T-cell (primary cell): ENCODE measurements around the gene TTC31. TPM values are rescaled to one million over a fixed set of nuclear protein-coding genes. Genes with fewer than 3 reads are reported as not detected.

Experiments
- ATAC-seq, 4 experiments: fragments of 200-7000 bp in 3 of 4; fragments of 150-1000 bp in 1 of 4; cut with Tn5 transposase; replicated peaks in 1 of 4; 1 replicate in 3 of 4; 2 replicates in 1 of 4; pipeline ENCODE4 v1.10.0; 2021; ENCODE audit warnings: moderate library complexity in 3 of 4, mild to moderate bottlenecking in 2 of 4, moderate number of reproducible peaks in 1 of 4
- CTCF ChIA-PET, 2 donors: fragments of 300-600 bp; sonication (Branson Sonifier 250); formaldehyde crosslinking; loops; one replicate each; lab custom pipeline; 2022; ENCODE audit warnings: antibody characterized with exemption in 2 of 2; lab: Charles Lee
- POLR2A ChIA-PET, 2 donors: fragments of 300-600 bp; sonication (Branson Sonifier 250); formaldehyde crosslinking; loops; one replicate each; lab custom pipeline; 2022; ENCODE audit warnings: antibody characterized with exemption in 2 of 2; lab: Charles Lee
- DNase-seq, 35 experiments: peaks; one replicate each; pipeline versions ENCODE4 v3.0.0 to v3.0.0-alpha.2; 2013 to 2023
- H3K27ac ChIP-seq: one replicate; pipeline ENCODE4 v1.5.1; 2013; ENCODE audit warnings: low read length
- H3K27me3 ChIP-seq, 2 experiments: replicated peaks in 1 of 2; 1 replicate in 1 of 2; 2 replicates in 1 of 2; pipeline versions ENCODE4 v1.6.1 to v1.7.0; 2013; ENCODE audit warnings: low read length in 1 of 2, mixed read lengths in 1 of 2; ENCODE audit not compliant: control insufficient read depth in 2 of 2, insufficient read depth in 2 of 2; ENCODE audit errors: extremely low read depth in 1 of 2
- H3K36me3 ChIP-seq, 2 donors: 1 replicate in 1 of 2; 2 replicates in 1 of 2; pipeline versions ENCODE4 v1.6.1 to v1.7.0; 2013; ENCODE audit warnings: low read length in 1 of 2; ENCODE audit not compliant: control insufficient read depth in 2 of 2, insufficient read depth in 1 of 2; ENCODE audit errors: extremely low read depth in 1 of 2
- H3K4me1 ChIP-seq, 2 experiments: 1 replicate in 1 of 2; 2 replicates in 1 of 2; pipeline versions ENCODE4 v1.6.1 to v1.7.0; 2013; ENCODE audit warnings: low read length in 2 of 2, mixed read lengths in 1 of 2; ENCODE audit not compliant: insufficient read depth in 2 of 2, control insufficient read depth in 1 of 2; ENCODE audit errors: extremely low read depth in 1 of 2
- H3K4me3 ChIP-seq, 2 donors: 1 replicate in 1 of 2; 2 replicates in 1 of 2; pipeline versions ENCODE4 v1.5.1 to v1.7.0; 2013; ENCODE audit warnings: mild to moderate bottlenecking in 2 of 2, low read length in 1 of 2, moderate library complexity in 1 of 2; ENCODE audit not compliant: control insufficient read depth in 1 of 2; ENCODE audit errors: extremely low read depth in 1 of 2
- H3K9me3 ChIP-seq: 2 replicates; pipeline ENCODE4 v1.7.0; 2013
- H3K27ac Mint-ChIP-seq, 2 donors: one replicate each; pipeline ENCODE4 v1.8.0; 2020 to 2021; ENCODE audit warnings: mild to moderate bottlenecking in 2 of 2, mixed read lengths in 2 of 2
- H3K27me3 Mint-ChIP-seq, 2 donors: one replicate each; pipeline ENCODE4 v1.8.0; 2021 to 2022; ENCODE audit warnings: mixed read lengths in 2 of 2
- H3K36me3 Mint-ChIP-seq: one replicate; pipeline ENCODE4 v1.8.0; 2021; ENCODE audit warnings: mixed read lengths
- H3K4me1 Mint-ChIP-seq, 3 donors: one replicate each; pipeline ENCODE4 v1.8.0; 2020 to 2022; ENCODE audit warnings: mixed read lengths in 3 of 3, mild to moderate bottlenecking in 1 of 3
- H3K4me3 Mint-ChIP-seq, 3 donors: one replicate each; pipeline ENCODE4 v1.8.0; 2020 to 2022; ENCODE audit warnings: mild to moderate bottlenecking in 3 of 3, mixed read lengths in 3 of 3, moderate library complexity in 3 of 3
- H3K9me3 Mint-ChIP-seq, 3 donors: one replicate each; pipeline ENCODE4 v1.8.0; 2020 to 2022; ENCODE audit warnings: mixed read lengths in 3 of 3
- WGBS: methylation state at CpG from one replicate; pipeline ENCODE4 v1.1.5; 2013; ENCODE audit warnings: missing lambda C conversion rate; ENCODE audit not compliant: insufficient coverage; 5-methylcytosine and 5-hydroxymethylcytosine counted together
- total RNA-seq, 35 experiments: library from RNA in 6 of 35; stranded (reverse) in 6 of 35; fragments of 120-200 nt in 1 of 35; gene quantifications; one replicate each; pipeline versions ENCODE4 v1.2.1 to v1.2.4 and lab custom pipeline; 2013 to 2026

Gene TTC31
- total RNA-seq, 5 donors from 2014 or later (not counting 1 experiment from before 2014, with no cell fraction given): 33.1 to 45.8 (median 44.6) TPM

DNA sequence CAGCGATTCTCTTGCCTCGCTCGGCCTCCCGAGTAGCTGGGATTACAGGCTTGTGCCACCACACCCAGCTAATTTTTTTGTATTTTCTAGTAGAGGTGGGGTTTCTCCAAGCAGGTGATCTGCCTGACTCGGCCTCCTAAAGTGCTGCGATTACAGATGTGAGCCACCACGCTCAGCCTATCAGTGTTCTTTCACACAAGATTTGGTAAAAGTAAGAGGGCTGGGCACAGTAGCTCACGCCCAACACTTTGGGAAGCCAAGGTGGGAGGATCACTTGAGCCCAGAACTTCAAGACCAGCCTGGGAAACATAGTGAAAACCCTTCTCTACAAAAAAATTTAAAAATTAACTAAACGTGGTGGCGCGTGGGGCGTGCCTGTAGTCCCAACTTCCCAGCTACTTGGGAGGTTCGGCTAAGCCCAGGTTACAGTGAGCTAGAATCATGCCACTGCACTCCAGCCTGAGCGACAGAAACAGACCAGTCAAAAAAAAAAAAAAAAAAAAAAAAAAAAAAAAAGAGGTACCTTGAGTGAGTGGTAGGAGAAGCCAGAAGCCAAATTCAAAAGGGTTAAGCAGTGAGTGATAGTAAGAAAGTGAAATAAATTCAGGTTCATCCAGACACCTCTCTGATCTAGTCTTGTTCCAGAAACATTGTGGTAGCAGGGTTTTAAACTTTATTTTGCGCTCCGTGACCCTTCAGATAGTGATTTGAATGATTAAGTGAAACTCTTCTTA lies 11.4 kb upstream of the TTC31 start:
- Mint-ChIP-seq H3K27ac (peak overlapping the region; percentile 95 to 99), H3K27me3 (no peaks in the 10 kb centered on the region), H3K4me3 (peak overlapping the region; percentile 90 to 96 (median 96)), H3K4me1 (peaks cover 21 to 30% (median 24%) of the 10 kb centered on the region in 3 donors), H3K36me3 (peaks cover 18% of the 10 kb centered on the region), H3K9me3 (no peaks in the 10 kb centered on the region)
- 92% methylated on average over 2 of the region's 16 CpGs for WGBS
- Histone ChIP-seq H3K27ac (peak overlapping the region; percentile 88), H3K4me1 (peaks cover 13 to 27% of the 10 kb centered on the region in 2 experiments), H3K27me3 (no peaks in the 10 kb centered on the region), H3K9me3 (no peaks in the 10 kb centered on the region), H3K4me3 (peak overlapping the region; percentile 66 to 73), H3K36me3 (peaks cover 9 to 22% of the 10 kb centered on the region in 2 donors)
- POLR2A ChIA-PET: interaction anchor here (0.5 to 1.3 kb wide), 5 partner anchors 9 to 272 kb away, joined by 3 to 14 read pairs (median 7); partner anchors contain the start of genes C2orf81 (in 1 of the 2) and WBP1 (in 1 of the 2)
- DNase-seq (no peak), ATAC-seq (no peak)
- CTCF ChIA-PET: interaction anchor here (0.6 to 1.2 kb wide), 3 partner anchors 11 to 71 kb away, joined by 4 to 8 read pairs (median 8); partner anchors contain the start of genes CCDC142 (in 1 of the 2) and TTC31 (in 1 of the 2)

DNA sequence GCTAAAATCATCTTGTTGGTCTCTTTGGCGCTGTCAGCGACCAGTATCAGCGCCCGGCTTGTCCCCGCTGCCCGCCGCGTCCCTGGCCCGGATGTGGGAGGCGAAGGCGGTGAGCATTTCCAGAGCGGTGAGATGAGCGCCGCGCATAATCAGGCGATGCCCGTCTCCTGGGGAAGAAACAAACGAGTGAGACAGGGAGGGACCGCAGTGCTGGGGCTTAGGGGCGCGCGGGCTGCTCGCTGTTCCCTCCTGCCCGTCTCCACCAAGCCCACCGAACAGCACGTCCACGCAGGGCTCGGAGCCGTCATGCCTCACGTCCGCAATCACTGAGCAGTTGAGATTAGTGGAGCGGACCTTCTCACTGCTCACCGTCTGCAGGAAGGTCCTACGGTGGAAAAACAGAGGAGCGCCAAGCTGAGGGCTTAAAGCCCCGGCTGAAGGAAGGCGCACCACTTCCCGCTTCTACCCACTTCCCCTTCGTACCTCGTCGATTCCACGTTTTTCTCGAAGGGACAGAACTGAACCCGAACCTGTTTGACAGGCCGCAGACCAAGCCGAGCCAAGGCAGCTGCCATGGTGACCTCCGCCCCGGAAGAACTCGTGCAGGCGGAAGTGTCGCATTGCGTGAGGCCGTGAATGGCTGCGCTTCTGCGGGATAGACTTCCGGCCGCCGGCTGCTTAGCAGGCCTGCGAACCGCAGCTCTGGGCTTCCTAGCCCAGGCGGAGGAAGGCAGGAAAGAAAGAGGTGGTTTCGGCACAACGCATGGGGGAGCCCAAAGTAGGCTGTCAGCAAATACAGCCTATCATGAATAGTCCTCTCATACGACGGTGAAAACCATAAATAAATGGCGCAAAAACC lies 10.6 kb upstream of the TTC31 start, which contains the start of gene MRPL53:
TSS of gene MRPL53 (minus strand) at position 595 of the 859 bp plus-strand sequence. CDS start at position 575, 20 bp downstream.
- ChIA-PET POLR2A (interaction anchor here (0.6 to 2.0 kb wide), 5 partner anchors 9 to 59 kb away, joined by 3 to 15 read pairs (median 4); partner anchors contain the start of genes CCDC142 (in 1 of the 2) and WBP1 (in 1 of the 2)), CTCF (interaction anchor here (0.6 to 2.6 kb wide), 4 partner anchors 10 to 20 kb away, joined by 3 to 17 read pairs (median 4); partner anchors contain the start of genes CCDC142 (in 1 of the 2), TTC31 (in 1 of the 2) and WBP1 (in 1 of the 2))
- peak; percentile 90 to 99 (median 95) for DNase-seq

DNA sequence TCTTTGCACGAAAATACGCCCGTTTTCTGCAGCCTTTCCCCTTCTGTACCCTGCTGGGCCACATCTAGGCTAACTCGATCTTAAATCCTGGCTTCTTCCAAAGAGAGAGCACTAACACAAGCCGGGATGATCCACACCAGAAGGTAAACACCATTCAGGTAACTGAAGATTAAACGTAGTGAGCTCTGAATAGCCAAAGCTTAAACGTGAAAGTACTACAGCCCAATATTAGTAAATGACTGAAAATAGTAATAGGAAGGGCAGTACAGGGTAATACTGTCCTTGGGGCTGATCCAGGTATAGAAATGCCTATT lies 10.0 kb upstream of the TTC31 start:
- peak overlapping the region; percentile 90 to 96 (median 96) for H3K4me3 Mint-ChIP-seq
- CTCF ChIA-PET: interaction anchor here (0.6 to 2.6 kb wide), 5 partner anchors 9 to 31 kb away, joined by 3 to 17 read pairs (median 3); partner anchors contain the start of genes CCDC142 (in 1 of the 2), TTC31 (in 1 of the 2) and WBP1 (in 1 of the 2)
- peak overlapping the region; percentile 66 to 73 for H3K4me3 ChIP-seq
- no peaks in the 10 kb centered on the region for H3K27me3 ChIP-seq
- no peaks in the 10 kb centered on the region for H3K9me3 Mint-ChIP-seq
- peaks cover 23% of the 10 kb centered on the region for H3K36me3 Mint-ChIP-seq
- H3K27me3 Mint-ChIP-seq: no peaks in the 10 kb centered on the region
- peaks cover 9 to 33% of the 10 kb centered on the region in 2 donors for H3K36me3 ChIP-seq
- H3K4me1 Mint-ChIP-seq: peaks cover 22 to 30% (median 24%) of the 10 kb centered on the region in 3 donors
- POLR2A ChIA-PET: interaction anchor here (0.6 to 2.0 kb wide), 4 partner anchors 9 to 58 kb away, joined by 3 to 15 read pairs (median 4); partner anchors contain the start of genes CCDC142 (in 1 of the 2) and WBP1 (in 1 of the 2)
- peak overlapping the region; percentile 95 to 99 for H3K27ac Mint-ChIP-seq
- WGBS: 10% methylated on average over 5 of the region's 7 CpGs
- ATAC-seq: no peak
- H3K9me3 ChIP-seq: no peaks in the 10 kb centered on the region
- H3K27ac ChIP-seq: peak overlapping the region; percentile 88
- peaks cover 13 to 27% of the 10 kb centered on the region in 2 experiments for H3K4me1 ChIP-seq
- no peak for DNase-seq

More for the DNA sequence above, 10.6 kb upstream of the TTC31 start, which contains the start of gene MRPL53:
- peaks cover 21 to 30% (median 24%) of the 10 kb centered on the region in 3 donors for H3K4me1 Mint-ChIP-seq
- H3K4me1 ChIP-seq: peaks cover 13 to 27% of the 10 kb centered on the region in 2 experiments
- ATAC-seq: peak; percentile 93 to 96 (median 94)
- peak within 1 kb of the TSS; percentile 90 to 96 (median 96) for H3K4me3 Mint-ChIP-seq
- H3K27ac ChIP-seq: peak within 1 kb of the TSS; percentile 88
- peak within 1 kb of the TSS; percentile 95 to 99 for H3K27ac Mint-ChIP-seq
- H3K27me3 ChIP-seq: no peaks in the 10 kb centered on the region
- no peaks in the 10 kb centered on the region for H3K27me3 Mint-ChIP-seq
- no peaks in the 10 kb centered on the region for H3K9me3 ChIP-seq
- peaks cover 9 to 28% of the 10 kb centered on the region in 2 donors for H3K36me3 ChIP-seq
- H3K9me3 Mint-ChIP-seq: no peaks in the 10 kb centered on the region
- WGBS: 2% methylated on average over 56 of the region's 66 CpGs
- H3K36me3 Mint-ChIP-seq: peaks cover 19% of the 10 kb centered on the region
- H3K4me3 ChIP-seq: peak within 1 kb of the TSS; percentile 66 to 73

DNA sequence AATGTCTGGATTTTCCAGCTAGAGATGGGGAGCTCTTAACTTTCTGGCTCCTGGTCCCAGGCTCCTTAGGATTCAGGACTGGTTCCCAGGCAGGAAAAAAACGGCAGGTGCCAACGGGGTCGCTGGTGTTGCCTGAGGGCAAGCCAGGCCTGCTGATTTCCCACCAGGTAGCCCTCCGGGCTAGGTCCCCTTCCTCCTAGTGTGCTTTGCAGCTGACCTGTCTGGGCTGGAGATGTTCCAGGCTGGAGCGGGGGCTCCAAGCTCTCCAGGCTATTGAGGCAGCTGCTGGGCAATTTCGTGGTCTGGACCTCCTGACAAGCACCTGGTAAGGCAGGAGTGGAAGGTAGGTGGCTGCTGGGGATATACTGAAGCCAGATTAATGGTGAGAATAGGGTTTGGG lies 8.4 kb upstream of the TTC31 start:
- POLR2A ChIA-PET: interaction anchor here (0.6 to 1.0 kb wide), 6 partner anchors 8 to 293 kb away, joined by 3 to 8 read pairs (median 5); partner anchors contain the start of genes TTC31 (in 2 of the 2), CCDC142 (in 1 of the 2) and LBX2 (in 1 of the 2)
- H3K36me3 ChIP-seq: peaks cover 9 to 33% of the 10 kb centered on the region in 2 donors

DNA sequence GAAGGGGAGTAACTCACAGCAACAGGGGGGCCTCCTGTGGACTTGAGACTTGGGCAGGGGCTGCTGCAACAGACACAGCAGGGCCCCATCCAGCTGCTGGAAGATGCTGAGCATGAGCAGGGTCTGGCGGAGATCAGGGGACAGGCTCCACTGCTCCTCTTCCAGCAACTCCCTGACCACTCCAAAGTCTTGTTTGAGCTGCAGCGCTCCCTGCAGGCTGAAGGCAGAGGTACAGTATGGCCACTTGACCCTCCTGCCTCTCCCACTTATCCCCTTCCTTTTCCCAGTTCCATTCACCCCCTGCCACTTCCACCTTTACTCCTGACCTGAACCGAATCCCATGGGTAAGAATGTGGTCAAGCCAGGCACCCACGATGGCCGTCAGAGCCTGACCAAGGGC lies 8.0 kb upstream of the TTC31 start:
- 95% methylated on average over 2 of the region's 5 CpGs for WGBS
- Mint-ChIP-seq H3K36me3 (peaks cover 28% of the 10 kb centered on the region), H3K4me1 (peaks cover 23 to 34% (median 25%) of the 10 kb centered on the region in 3 donors), H3K27me3 (no peaks in the 10 kb centered on the region), H3K4me3 (no peak overlapping the region), H3K27ac (no peak overlapping the region), H3K9me3 (no peaks in the 10 kb centered on the region)
- no peak overlapping the region for H3K27ac ChIP-seq
- no peaks in the 10 kb centered on the region for H3K27me3 ChIP-seq
- no peaks in the 10 kb centered on the region for H3K9me3 ChIP-seq
- no peak for ATAC-seq
- peaks cover 9 to 33% of the 10 kb centered on the region in 2 donors for H3K36me3 ChIP-seq
- no peak overlapping the region for H3K4me3 ChIP-seq
- DNase-seq: no peak
- ChIA-PET POLR2A (interaction anchor here in 1 of 2 donors (1.0 to 1.1 kb wide), 2 partner anchors 8 to 18 kb away, joined by 3 to 4 read pairs; partner anchors contain the start of gene TTC31), CTCF (no interaction called here)
- H3K4me1 ChIP-seq: peaks cover 13 to 27% of the 10 kb centered on the region in 2 experiments

More for the DNA sequence above, 8.4 kb upstream of the TTC31 start:
- Histone ChIP-seq H3K9me3 (no peaks in the 10 kb centered on the region), H3K4me3 (no peak overlapping the region), H3K27ac (no peak overlapping the region), H3K4me1 (peaks cover 13 to 27% of the 10 kb centered on the region in 2 experiments), H3K27me3 (no peaks in the 10 kb centered on the region)
- H3K27ac Mint-ChIP-seq: no peak overlapping the region
- DNase-seq (no peak), ATAC-seq (no peak)
- H3K9me3 Mint-ChIP-seq: no peaks in the 10 kb centered on the region
- CTCF ChIA-PET: interaction anchor here (0.6 to 2.6 kb wide), 6 partner anchors 8 to 112 kb away, joined by 3 to 17 read pairs (median 4); partner anchors contain the start of genes CCDC142 (in 1 of the 2) and TTC31 (in 1 of the 2)
- peak overlapping the region in 1 of 3 donors; percentile 96 for H3K4me3 Mint-ChIP-seq
- no peaks in the 10 kb centered on the region for H3K27me3 Mint-ChIP-seq
- peaks cover 22 to 34% (median 24%) of the 10 kb centered on the region in 3 donors for H3K4me1 Mint-ChIP-seq
- 98% methylated on average over 6 of the region's 6 CpGs for WGBS
- H3K36me3 Mint-ChIP-seq: peaks cover 26% of the 10 kb centered on the region
